ENCODE data around the gene TCEAL6.
"Not testable (repeated sequence)": the region's sequence is repeated elsewhere in the genome, so short reads cannot be mapped to it uniquely, and the experiment has no call there.

Gene TCEAL6

DNA sequence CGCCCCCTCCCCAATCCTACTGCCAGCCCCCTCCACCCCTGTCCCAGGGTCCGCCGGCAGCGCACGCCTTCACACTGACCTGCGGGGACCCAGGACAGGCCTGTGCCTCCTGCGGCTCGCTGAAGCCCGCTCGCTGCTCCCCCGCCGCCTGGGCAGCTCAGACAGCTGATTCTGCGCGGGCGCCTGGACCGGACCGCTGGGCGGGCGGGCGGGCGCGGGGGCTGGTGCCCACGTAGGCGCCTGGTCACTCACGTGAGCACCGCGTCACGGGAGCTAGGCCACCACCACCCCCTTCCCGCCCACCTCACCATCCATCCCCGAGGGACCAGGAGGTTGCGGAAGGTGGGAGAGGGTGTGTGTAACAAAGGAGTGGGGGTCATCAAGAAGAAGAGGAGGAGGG is at the start of gene TCEAL6:
TCEAL6 (minus strand) TSS at position 208 of the 400 bp plus-strand sequence.
- DNase-seq (ENCODE audit: low spot score): not testable (repeated sequence)

DNA sequence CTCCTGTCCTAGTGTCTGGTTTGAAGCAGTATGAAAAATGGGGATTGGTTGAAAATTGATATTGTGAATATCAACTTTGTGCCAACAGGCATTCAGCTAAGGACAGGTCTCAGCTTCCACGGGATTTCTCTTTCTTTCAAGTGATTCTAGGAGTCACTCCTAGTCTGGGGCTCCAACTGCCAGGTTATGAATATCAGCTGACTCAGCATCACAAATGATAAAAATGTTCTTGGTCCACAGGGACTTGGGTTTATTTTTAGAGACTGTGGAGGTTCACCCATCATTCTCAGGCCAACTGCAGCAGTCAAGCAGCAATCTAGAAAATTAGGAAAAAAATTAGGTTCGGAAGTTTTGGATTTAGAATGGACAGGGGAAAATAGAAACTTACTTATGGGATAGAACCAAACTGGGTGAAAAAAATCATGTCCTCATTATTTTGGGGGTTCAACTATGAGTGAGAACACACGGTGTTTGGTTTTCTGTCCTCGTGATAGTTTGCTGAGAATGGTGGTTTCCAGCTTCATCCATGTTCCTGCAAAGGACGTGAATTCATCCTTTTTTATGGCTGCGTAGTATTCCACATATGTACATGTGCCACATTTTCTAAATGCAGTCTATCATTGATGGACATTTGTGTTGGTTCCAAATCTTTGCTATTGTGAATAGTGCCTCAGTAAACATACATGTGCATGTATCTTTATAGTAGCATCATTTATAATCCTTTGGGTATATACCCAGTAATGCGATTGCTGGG is 43.9 kb upstream of the TCEAL6 start:
- DNase-seq (ENCODE audit: low spot score): no peak

DNA sequence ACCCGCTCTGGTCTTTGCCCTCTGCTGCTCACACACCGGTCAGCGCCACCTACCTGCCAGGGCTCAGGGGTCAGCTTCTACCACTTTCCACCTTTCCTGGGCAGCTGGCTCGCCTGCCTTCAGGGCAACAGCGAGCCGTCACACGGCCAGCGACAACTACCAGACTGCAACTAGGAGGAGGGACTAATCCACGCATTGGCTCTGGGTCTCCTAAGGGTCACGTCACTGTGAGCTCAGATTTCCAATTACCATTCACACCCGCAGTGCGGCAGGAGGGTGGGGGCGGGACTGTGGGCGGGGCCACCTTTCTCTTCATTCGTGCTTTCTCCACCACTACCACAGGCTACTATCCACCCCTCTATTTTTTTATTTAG is 13.5 kb upstream of the TCEAL6 start, which contains the start of gene BEX5:
BEX5 (minus strand) TSS at position 172 of the 374 bp plus-strand sequence. CDS start 1,712 bp downstream, outside the sequence.
- no peak for DNase-seq (ENCODE audit: low spot score)

DNA sequence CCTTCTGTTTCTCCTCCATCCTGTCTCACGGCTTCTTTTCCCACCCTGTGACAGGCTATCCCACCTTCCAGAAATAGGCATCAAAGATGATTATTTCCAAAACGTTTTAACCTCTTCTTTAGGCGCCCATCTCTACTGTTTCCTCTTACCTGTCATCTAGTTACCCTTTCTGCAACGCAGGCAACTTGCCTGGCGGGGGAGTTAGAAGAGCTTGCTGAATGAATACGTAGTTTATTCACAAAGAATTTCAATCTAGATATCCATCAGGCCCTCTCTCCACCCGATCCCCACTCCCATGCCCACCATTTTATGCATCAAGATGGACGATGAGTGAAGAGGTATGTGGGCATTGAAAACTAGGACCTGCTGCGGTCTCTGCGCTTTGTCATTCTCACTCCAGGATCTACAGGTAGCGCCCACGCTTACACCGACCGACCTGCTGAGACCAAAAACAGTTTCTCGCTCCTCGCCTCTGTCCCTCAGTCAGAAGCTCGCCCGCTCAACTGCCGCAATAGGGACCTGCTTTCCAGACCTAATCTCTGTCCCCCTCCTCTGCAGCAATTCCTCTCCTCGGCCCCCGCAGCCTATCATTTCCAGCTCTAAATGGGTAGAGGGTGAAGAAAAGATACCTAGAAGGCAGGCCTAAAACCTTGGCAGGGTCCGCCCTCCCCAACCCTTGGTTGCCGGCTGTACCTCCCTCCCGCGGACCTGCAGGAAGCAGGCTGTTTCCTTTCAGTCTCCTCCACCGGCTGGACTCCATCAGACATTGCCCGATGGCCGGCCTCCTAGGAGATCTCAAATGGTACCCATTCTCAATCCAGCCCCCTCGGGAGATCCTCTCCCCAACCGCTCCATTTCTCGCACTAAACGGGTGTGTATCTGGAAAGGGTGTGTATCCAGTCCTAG is 12.9 kb upstream of the TCEAL6 start:
- no peak for DNase-seq (ENCODE audit: low spot score)

DNA sequence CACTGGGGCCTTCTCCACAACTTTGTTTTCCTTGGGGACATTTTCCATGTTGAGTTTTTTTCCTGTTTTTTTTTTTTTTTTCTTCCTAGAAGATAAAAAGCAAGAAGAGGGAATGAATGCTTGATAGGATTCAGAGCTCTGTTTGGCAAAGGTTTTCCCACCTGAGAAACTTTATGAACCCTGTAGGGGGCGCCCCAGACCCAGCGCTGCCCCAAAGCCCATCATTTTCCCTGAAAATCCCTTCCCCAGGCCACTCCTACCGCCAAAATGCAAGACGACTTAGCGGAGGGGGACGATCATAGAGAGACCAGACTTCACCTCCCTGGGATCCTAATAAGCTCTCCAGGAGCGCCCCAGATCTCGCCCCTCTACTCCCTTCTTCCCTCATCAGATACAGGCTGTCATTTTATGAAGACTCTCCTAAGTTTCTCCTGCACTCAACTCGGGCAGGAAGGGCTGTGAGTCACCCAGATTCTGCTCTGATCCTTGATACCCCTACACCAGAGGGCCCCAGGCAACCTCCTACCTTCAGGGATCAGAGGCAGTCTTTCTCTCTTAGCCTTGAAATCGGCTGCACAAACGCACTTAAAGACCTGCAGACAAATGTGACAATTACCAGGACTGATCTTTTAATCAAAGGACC is 12.1 kb upstream of the TCEAL6 start:
- no peak for DNase-seq (ENCODE audit: low spot score)

DNA sequence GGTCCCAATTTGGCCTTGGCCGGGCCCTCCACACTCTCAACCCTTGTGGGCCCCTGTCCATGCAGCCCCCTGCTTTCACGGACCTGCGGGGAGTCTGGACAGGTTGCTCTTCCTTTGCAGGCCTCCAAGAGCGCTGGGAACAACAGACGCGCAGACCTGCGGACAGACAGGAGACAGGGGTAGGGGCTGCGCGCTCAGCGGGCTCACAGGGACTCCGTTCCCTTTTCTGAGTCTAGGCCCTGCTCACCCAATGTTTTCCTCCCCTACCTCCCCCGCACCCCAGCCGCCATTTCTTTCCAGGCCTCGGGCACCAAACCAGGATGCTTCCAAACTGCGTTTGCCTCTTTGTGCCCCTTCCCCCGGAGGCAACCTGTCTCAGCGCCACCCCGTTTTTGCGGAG is 650 bp downstream of the TCEAL6 start:
- DNase-seq (ENCODE audit: low spot score): not testable (repeated sequence)

DNA sequence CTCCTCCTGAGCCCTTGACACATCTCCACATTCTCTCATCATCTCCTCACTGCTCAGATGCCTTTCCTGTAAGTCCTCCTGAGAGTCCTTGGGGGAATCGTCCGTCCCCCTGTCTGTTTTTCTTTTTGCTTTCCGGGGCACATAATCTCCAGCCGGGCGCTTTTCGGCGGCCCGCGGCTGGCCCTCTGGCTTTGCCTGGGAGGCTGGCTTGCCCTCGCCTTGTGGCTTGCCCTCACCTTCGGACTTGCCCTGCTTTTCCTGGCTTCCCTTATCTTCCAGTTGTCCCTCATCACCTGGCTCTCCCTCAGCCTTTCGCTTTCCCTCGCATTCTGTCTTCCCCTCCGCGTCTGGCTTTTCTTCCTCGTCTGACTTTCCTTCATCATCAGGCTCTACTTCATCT is 1.4 kb downstream of the TCEAL6 start:
- not testable (repeated sequence) for DNase-seq (ENCODE audit: low spot score)

DNA sequence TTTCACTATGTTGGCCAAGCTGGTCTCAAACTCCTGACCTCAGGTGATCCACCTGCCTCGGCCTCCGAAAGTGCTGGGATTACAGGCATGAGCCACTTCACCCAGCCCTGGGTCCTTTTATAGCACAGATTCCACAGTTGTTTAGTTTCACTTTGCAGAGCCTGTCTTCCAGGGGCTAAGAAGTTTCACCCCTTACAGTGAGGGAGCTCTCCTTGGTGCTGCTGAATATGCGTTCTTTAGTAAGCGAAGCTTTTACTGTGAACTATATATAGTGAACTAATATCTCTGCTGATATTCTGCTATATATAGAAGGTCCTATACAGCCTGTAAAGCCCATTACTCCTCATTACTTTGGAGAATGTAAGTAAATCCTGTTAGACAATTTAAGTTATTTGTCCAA is 4.2 kb downstream of the TCEAL6 start:
- no peak for DNase-seq (ENCODE audit: low spot score)

DNA sequence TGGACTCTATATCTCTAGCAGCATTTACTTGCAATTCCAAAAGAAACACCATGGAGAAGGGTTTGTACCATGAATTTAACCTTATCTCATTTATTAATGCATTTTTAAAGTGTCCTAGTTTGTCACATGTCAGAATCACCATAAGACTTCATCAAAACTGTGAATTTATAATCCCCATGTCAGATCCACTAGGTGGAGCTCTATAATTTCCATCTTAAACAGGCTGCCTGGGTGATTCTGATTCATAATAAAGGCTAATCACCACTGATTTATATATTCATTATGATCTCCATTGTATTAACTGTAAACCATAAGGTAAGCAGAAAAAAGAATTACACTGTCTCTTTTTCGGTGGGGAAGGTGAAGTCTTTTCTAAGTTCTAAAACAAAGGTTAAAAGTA is 12.8 kb downstream of the TCEAL6 start:
- peak; percentile 20 for DNase-seq (ENCODE audit: low spot score)

- DNase-seq (ENCODE audit: low spot score): no peak
These were observed 15.4 kb downstream of the TCEAL6 start for GRCh38 chrX:102126863-102127262.

DNA sequence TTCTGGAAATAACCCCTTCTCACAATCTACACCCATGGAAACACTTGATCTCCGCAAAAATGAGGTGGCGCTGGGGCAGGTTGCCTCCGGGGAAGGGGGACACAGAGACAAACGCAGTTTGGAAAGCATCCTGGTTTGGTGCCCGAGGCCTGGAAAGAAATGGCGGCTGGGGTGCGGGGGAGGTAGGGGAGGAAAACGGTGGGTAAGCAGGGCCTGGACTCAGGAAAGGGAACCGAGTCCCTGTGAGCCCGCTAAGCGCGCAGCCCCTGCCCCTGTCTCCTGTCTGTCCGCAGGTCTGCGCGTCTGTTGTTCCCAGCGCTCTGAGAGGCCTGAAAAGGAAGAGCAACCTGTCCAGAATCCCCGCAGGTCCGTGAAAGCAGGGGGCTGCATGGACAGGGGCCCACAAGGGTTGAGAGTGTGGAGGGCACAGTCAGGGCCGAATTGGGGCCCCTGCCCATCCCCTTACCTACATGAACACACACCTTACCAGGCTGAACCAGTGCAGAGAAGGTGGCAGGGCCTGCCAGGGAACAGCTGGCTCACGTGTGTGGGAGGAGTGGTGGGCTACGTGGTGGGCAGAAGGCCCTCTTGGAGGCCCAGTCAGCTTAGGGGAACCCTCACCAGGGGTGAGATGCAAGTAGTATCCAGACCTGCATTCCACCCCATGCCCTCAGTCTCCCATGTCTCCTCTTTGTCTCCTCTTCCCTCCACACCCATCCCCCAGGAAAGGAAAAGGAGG is 16.0 kb downstream of the TCEAL6 start:
- DNase-seq (ENCODE audit: low spot score): not testable (repeated sequence)

- DNase-seq (ENCODE audit: low spot score): not testable (repeated sequence)
These were observed 16.8 kb downstream of the TCEAL6 start, which contains the start of gene TCEAL2 for GRCh38 chrX:102125436-102125835. TSS of gene TCEAL2 (plus strand) at chrX:102125679. CDS start at chrX:102126831, 1,152 bp downstream.

DNA sequence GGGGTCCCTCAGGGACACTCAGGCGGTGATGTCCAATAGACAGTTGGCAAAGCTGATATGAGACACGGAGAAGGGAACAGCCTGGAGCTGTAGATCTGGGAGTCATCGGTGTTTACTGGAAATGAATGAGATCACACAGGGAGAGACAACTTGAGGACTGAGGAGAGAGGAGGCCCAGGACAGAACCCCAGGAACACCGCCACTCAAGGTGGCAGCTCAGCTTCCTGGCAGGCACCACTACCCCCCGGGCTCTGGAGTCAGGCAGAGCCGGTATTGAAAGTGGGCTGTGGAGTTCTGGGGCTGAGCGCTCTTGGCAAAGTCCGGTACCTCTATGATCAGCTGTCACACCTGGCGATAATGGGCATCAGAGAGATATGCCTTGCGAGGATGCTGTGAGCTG is 17.3 kb downstream of the TCEAL6 start:
- not testable (repeated sequence) for DNase-seq (ENCODE audit: low spot score)

GRCh38 chrX:102115748-102116147 is 26.5 kb downstream of the TCEAL6 start:
- DNase-seq (ENCODE audit: low spot score): no peak

DNA sequence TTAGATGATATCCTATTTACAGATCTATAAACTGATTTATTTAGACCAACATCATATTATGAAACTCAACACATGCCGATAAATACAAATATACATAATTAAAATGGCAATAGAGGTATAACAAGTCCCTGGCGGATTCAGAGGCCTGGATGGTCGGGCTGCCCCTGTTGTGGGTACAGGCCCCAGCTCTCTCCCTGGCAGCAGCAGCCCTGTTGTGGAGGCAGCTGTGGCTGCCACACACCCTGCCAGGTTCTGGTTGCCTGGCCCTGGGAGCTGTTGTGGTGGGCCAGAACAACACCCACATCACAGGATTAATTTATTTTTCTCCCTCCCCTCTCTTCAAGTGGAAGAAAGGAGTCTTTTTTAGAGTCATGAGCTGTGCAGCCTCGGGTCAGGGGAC is 28.9 kb downstream of the TCEAL6 start:
- DNase-seq (ENCODE audit: low spot score): no peak
